ENCODE measurements around the gene VPS33B.
A peak's percentile ranks its signal among the peaks of the same experiment; 100 is the strongest.
"Not testable (repeated sequence)": the region's sequence is repeated elsewhere in the genome, so short reads cannot be mapped to it uniquely, and the experiment has no call there.

Gene VPS33B

GRCh38 chr15:91027677-91028076, 5.3 kb upstream of the VPS33B start:
- no peak for DNase-seq

DNA sequence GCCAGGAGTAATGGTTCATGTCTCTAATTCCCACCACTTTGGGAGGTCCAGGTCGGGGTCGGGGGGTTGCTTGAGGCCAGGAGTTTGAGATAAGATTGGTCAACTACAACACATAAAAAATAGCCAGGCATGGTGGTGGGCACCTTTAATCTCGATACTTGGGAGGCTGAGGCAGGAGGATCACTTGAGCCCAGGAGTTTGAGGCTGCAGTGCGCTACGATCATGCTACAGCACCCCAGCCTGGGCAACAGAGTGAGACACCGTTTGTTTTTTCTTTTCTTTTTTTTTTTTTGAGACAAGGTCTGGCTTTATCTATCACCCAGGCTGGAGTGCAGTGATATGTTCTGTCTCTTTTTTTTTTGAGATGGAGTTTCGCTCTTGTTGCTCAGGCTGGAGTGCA, 1.3 kb upstream of the VPS33B start:
- no peak for DNase-seq

DNA sequence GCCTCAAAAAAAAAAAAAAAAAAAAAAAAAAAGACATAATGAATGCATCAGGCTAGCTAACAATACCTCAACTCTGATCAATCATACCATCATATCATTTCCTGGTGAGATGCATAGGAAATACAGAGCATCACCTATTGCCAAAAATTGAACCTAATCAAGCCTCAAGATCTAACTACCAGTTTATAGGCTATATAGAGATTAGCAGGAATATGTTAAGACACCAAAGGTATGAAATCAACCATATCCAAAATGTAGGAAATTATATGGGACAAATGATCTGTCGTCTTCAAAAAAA, 387 bp upstream of the VPS33B start:
- no peak for DNase-seq

- no peak for DNase-seq
Observed at GRCh38 chr15:91021516-91022074, 799 bp downstream of the VPS33B start.

DNA sequence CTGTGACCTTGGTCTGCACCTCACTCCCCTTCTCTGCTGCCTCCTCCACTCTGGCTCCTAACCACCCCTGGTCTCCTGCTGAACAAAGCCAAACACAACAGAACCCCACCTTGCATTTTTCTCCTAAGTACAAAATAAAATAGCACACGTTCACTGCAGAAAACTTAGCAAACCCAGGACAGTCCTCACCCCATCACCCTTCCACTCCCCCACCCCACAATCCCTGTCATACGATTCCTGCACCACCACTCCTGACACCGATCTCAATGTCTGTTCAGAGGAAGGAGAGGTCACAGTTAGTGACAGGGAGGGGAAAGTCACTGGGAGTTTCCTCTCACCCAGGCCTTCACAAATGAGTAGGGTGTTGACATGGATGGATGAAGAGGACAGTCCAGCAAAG, 4.2 kb downstream of the VPS33B start:
- no peak for DNase-seq

DNA sequence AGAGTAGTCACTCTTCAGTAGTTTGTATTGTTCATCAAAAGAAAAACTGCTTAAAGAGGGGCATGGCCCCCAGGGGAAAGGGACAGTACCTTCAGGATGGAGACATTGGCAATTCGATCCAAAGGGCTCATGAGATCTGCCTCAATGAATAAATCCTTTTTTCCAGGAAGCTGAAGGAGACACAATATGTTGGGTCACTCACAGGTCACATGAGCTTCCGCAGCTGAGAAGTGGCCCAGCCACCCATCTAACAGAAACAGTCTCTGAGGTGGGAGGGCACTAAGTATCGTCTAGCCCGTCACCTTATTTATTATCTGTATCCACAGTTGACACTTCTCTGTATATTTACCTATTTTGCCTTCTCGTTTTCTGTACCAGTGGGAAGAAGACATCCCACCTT, 4.7 kb downstream of the VPS33B start:
- DNase-seq: no peak

DNA sequence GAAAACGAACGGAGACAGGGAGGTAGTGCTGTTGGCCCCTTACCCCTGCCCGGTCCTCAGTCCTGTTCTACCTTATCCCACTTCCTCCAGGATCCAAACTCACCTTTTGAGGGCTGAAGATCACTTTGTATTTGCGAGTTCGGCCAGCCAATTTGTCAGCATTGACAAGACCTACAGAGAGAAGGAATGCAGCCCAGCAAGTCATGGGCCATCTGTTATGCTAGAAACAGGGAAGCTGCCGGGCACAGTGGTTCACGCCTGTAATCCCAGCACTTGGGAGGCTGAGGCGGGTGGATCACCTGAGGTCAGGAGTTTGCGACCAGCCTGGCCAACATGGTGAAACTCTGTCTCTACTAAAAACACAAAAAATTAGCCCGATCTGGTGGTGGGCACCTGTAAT, 8.7 kb downstream of the VPS33B start:
- DNase-seq: not testable (repeated sequence)

GRCh38 chr15:91007266-91007665, 15.1 kb downstream of the VPS33B start:
- DNase-seq: no peak

DNA sequence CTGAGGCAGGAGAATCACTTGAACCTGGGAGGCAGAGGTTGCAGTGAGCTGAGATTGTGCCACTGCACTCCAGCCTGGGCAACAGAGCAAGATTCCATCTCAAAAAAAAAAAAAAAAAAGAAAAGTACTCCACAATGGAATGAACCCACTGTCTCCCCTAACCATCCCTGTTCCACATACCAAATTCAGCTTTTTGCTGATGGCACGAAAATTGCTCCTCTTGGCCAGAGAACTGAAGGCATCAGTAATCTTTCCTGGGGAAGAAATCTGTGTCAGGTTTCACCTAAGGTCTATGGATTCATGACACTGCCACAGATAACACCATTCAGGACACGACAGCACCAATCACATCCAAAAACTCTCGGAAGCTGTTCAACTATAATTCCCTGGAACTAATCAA, 21.2 kb downstream of the VPS33B start:
- DNase-seq: no peak

DNA sequence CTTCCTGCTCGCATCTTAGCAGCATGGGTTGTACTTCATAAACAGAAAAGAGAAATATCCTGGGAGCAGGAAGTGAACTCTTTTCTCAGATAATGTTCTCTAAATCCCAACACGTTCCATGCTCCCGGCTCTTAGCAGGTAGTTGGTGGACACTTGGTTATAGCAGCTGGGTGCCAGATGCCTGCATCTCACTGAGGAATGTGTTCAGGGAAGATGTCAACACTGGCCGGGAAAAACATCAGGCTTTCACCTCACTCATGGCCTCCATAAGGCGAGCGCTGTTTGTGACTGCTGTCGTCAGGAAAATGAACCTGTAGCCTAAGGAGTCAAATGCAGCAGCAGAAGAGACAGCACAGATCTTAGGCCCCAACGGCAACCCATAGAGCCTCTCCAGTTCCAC, 23.7 kb downstream of the VPS33B start:
- DNase-seq: no peak

GRCh38 chr15:90994417-90995311, 27.7 kb downstream of the VPS33B start, which contains the start of gene PRC1:
PRC1 (minus strand) TSS chr15:90994535; CDS start chr15:90994417, 118 bp downstream.
- peak; percentile 98 for DNase-seq

DNA sequence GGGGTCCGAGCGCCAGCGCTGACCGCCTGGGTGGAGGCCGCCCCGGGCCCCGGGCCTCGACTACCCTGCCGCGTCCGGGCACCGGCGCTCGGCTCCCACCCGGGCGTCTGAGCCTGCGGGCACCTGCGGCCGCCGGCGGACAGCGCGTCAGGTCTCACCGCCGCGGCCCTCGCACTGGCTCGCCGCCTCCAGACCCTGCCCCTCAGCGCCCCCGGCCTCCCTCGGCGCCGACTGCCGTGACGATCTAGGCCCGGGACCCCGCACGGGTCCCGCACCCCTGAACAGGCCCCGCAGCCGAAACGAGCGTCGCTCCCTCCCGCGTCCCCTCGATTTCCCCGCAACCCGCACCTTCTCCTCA, 28.4 kb downstream of the VPS33B start:
- DNase-seq: peak; percentile 20

DNA sequence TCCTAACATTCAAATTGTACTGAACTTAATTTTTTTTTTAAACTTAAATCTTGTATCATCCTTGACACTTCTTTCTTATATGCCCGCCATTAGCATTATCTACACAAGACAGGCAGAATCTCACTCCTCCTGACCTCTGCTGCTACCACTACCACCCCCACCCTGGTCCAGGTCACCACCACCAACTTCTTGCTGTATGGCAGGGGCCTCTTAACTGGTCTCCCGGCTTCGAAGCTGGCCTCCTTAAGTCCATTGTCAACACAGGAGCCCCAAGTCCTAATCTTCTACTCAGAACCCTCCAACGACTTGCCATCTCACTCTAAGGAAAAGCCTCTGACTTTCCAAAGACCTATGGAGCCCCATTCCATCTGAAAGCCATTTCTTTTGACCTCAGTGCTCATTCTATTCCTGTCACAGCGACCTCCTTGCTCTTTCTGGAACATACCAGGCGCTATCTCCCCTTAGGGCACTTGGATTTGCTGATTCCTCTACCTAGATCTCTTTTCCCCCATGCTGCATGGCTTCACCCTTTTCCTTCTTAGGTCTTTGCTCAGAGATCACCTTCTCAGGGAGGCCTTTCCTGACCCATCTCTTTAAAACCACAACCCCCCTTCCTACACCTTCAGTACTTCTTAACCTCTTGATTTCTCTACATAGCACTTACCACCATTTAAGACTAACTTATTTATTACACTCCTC, 30.7 kb downstream of the VPS33B start:
- no peak for DNase-seq

- DNase-seq: no peak
Observed at GRCh38 chr15:90990446-90990845, 31.9 kb downstream of the VPS33B start.

DNA sequence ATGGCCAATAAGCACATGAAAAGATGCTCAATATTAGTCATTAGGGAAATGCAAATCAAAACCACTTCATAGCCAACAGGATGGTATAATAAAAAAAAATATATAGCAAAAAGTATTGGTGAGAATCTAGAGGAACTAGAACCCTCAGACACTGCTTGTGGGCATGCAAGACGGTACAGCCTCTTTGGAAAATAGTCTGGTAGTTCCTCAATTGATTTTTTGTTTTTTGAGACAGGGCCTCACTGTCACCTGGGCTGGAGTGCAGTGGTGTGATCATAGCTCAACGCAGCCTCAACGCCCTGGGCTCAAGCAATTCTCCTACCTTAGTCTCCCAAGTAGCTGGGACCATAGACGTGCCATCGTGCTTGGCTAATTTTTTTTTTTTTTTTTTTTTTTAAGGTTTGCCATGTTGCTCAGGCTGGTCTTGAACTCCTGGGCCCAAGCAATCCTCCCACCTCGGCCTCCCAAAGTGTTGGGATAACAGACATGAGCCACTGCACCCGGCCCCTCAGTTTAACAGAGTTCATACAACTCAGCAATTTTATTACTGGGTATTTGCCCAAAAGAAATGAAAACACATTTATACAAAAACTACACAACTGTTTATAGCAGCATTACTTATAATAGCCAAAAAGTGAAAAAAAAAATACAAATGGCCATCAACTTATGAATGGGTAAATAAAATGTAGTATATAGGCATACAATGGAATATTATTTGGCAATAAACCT, 33.2 kb downstream of the VPS33B start:
- DNase-seq: no peak

- no peak for DNase-seq
Observed at GRCh38 chr15:90988296-90988695, 34.1 kb downstream of the VPS33B start.

DNA sequence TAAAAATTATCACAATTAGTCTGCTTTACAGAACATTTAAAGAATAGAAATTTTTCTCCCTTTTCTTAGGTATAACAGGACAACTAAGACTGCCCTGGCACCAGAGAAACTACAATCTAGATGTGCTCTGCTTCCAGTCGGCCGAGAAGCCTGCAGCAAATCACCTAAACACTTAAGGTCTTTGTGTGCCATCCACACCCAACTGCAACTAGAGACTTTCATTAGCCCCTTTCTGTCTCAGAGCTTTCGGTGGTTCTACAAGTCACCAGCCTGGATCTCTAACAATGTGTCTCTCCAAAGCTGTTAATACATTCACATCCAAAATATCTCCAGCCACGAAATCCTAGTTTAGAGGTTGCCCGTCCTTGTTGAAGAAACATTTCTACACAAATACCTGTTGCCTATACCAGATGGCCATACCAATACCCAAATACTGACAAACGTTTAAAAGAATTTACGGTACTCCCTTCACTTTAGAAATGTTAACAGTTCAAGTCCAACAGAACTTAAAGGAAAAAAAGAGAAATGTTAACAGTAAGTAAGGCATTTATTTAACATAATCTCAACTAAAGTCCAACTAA, 34.7 kb downstream of the VPS33B start:
- no peak for DNase-seq

GRCh38 chr15:90986790-90987507, 35.4 kb downstream of the VPS33B start:
- no peak for DNase-seq

- DNase-seq: peak; percentile 9
Observed at GRCh38 chr15:90982135-90982534, 40.3 kb downstream of the VPS33B start.

- no peak for DNase-seq
Observed at GRCh38 chr15:90981681-90982080, 40.7 kb downstream of the VPS33B start.

GRCh38 chr15:90979582-90979981, 42.8 kb downstream of the VPS33B start:
- no peak for DNase-seq

DNA sequence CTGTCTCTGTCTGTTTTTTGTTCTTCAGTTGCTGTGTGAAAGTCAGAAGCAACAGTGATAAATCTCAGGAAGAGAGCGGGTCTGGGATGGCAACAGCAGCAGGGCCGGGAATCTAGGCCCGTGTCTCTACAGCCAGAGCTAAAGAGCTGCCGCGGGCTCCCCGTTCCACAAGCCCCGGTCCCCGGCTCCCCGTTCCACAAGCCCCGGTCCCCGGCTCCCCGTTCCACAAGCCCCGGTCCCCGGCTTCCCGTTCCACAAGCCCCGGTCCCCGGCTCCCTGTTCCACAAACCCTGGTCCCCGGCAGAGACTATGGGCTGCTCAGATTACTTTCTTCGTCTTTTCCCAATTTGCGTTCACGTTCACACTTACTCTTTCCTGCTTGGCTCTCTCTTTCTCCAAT, 48.2 kb downstream of the VPS33B start:
- DNase-seq: no peak

Measured in NK-92 treated with Interleukin-12 subunit alpha and Interleukin-12 subunit beta, amount 100 ng/mL, for 24 hours (cell line).